HG03066 (cell line): Measurements from ENCODE around the gene ITGA6.

Experiments
- ATAC-seq: cut with Tn5 transposase; IDR thresholded peaks from one replicate; pipeline ENCODE4 v1.9.1; 2021; ENCODE audit warnings: low read depth; ENCODE audit not compliant: unreplicated experiment

ITGA6 gene

GRCh38 chr2:172415157-172415864 is 12.1 kb upstream of the ITGA6 start:
- ATAC-seq, result no peak

GRCh38 chr2:172415865-172416183 is 11.6 kb upstream of the ITGA6 start:
- ATAC-seq, result no peak

- no peak for ATAC-seq
These were observed 10.8 kb upstream of the ITGA6 start for GRCh38 chr2:172416447-172417058.

GRCh38 chr2:172420216-172420615 is 7.2 kb upstream of the ITGA6 start:
- ATAC-seq, result no peak

GRCh38 chr2:172423160-172423559 is 4.2 kb upstream of the ITGA6 start:
- no peak for ATAC-seq

- ATAC-seq, result no peak
These were observed 2.0 kb upstream of the ITGA6 start for GRCh38 chr2:172425336-172425735.

- no peak for ATAC-seq
These were observed 641 bp upstream of the ITGA6 start for GRCh38 chr2:172426635-172427255.

- ATAC-seq, result no peak
These were observed 825 bp downstream of the ITGA6 start for GRCh38 chr2:172427990-172428831.

GRCh38 chr2:172428832-172429210 is 1.4 kb downstream of the ITGA6 start:
- no peak for ATAC-seq

- no peak for ATAC-seq
These were observed 2.0 kb downstream of the ITGA6 start for GRCh38 chr2:172429301-172429968.

- ATAC-seq, result no peak
These were observed 2.6 kb downstream of the ITGA6 start for GRCh38 chr2:172430027-172430426.

GRCh38 chr2:172430678-172431077 is 3.3 kb downstream of the ITGA6 start:
- no peak for ATAC-seq

GRCh38 chr2:172431463-172431862 is 4.1 kb downstream of the ITGA6 start:
- ATAC-seq, result no peak

GRCh38 chr2:172431993-172432392 is 4.6 kb downstream of the ITGA6 start:
- ATAC-seq, result no peak

GRCh38 chr2:172433144-172433543 is 5.8 kb downstream of the ITGA6 start:
- ATAC-seq, result no peak

- no peak for ATAC-seq
These were observed 7.6 kb downstream of the ITGA6 start for GRCh38 chr2:172434821-172435605.

- no peak for ATAC-seq
These were observed 8.2 kb downstream of the ITGA6 start for GRCh38 chr2:172435606-172435911.

GRCh38 chr2:172436889-172437288 is 9.5 kb downstream of the ITGA6 start:
- no peak for ATAC-seq

GRCh38 chr2:172437419-172438341 is 10.3 kb downstream of the ITGA6 start:
- no peak for ATAC-seq
